GM18517 (cell line): ENCODE results near the gene DSP.

Source experiments
- ATAC-seq: cut with Tn5 transposase; IDR thresholded peaks from one replicate; pipeline ENCODE4 v1.9.1; 2021; ENCODE audit warnings: mild to moderate bottlenecking, moderate library complexity; ENCODE audit not compliant: unreplicated experiment

Gene DSP

DNA sequence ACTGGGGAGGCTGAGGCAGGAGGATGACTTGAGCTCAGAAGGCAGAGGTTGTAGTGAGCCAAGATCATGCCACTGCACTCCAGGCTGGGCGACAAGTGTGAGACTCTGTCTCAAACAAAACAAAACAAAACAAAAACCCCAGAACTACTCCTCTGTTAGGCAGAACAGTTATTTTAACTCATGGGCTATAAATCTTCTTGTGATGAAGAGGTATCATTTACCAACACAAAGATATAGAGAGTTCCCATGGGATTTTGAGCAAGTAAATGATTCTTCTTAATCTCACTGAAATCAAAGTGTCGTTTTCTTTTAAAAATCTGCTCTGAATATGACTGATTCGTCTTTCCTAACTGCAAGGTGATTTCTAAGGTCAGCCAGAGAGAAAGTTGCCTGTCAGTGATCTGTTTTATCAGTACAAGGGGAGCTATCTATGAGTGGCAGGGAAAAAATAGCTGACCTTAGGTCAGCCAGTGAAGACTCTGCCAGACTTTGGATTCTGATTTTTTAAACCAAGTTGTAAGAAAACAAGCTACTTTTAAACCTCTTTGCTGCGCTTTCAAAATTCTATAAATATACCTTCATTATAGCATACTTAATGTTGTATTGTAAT lies 3.8 kb upstream of the DSP start:
- no peak for ATAC-seq

DNA sequence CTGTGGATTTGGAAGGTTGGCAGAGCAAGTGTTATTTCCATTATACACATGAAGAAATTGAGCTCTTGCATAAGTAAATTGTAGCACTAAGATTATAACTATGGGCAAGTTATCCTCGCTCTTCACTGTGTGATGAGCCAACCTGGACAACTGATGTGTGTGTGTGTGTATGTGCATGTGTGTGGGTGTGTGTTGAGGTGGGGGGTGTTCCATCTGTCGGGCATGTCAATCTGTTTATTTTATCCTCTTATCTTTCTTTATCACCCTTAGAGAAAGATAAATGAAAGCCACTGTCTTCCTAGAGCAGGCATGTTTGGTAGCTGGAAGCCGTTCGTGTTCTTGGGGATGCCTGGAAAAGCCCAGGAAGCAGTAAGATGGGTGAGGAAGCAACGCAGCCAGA lies 3.0 kb upstream of the DSP start:
- ATAC-seq = no peak

DNA sequence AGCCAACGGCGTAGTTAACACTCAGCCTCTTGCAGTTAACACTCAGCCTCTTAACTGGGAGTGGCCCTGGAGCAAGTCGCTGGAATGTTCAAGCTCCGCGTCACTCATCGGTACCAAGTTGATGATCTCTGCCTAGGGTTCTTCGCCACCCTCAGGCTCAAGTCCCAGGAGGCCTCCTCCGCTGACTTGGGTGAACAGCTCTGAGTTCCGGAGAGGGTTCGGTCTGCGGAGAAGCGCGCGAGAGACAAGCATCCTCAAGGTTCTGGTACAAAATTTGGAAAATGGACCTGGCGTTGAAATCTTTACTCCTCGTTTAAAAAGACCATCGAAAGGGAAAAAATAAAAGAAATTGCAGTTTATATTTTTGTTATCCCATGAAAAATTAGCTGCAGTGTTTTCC lies 876 bp upstream of the DSP start:
- ATAC-seq = no peak

DNA sequence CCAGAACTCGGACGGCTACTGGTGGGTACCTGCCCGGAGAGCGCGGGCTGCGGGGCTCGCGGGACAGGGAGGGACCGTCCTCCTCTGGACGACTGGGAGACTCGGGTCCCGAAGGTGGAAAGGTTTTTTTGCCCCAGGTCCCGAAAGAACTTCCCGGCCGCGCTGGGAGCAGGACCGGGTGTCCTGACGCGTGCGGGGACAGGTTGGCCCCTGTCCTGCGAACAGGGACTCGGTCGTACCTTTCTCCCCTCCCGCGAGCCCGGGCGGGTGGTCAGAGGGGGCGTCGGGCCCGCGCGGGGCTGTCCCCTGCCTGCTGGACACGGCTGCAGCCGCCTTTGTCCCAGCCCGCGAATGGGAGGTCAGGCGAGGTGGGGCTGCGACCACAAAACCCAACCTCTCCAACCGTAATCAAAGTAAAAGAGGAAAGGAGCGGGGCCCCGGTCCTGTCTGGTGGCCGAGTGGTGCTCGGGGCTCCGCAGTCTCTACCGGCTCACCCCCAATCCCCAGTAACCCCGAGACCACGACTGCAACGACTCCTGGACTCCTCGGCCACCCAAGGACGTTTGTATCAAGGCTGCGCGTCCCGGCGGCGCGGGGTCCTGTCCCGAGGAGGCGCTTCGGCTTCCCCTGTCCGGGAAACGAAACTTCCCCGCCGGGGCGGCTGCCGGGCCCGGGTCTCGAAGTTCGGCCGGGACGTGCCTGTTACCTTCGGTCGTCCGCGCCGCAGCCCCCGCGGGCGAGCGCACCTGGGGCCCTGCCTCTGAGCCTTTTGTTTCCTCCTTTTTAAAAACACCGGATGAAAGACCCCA lies 798 bp downstream of the DSP start:
- ATAC-seq = no peak

DNA sequence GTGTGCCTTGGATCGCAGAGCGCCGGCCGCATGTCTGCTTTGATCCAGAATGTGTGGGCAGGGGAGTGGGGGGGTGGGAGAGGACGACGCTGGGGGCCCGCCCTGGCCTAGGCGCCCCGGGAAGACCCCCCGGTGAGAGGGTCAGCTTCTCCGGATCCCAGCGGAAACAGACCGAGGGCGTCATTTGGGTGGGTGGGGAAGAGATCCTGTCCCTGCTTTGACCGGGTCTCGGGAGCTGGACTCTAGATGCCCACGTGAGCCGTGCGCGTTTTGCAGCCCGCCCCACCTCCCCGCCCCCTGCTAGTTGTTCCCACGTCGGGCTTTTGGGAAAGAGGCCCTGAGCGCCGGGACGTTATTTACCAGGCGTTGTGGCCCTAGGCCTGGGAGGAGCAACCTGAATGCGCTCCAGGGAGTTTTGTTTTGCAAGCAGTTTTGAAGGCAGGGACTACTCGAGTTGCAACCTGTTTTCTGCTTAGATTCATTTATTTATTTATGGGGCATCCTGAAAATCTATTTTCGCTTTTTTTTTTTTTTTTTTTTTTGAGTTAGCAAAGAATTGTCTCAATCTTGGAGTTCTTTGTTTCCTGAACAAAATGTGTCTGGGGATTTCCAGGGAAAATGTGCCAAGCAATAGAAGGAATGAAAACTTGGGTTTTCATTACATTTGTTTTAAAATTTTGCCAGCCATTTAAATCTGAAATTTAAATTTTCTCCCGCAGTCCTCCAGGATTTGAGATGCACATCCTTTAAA lies 1.6 kb downstream of the DSP start:
- ATAC-seq = no peak

DNA sequence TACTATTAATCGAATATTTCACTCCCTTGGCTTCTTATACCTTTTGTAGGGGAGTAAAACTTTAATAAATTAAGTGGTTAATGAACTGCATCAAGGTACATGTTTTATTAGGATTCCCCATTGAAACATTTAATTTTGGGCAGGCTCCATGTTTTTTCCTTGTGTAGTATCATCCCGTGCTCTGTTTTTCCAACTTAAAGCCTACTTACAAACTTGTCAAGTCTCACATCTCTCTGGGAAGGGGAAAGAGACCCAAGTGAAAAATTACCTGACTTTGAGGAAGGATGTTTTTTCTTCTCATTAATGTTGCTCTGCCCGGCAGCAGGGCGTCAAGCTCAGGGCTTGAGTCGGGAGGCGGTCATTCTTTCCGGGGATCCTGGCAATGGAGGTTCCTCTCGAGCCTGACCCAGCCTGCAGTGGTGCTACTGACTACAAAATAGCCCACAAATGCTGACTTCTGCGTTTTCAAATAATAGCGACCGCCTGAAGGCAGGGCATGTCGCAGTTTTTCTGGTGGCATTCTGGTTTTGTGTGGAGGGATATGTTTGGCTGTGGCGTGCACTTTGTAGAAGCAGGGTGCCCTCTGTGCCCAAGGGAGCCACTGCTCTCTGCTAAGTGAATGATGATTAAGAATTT lies 2.4 kb downstream of the DSP start:
- ATAC-seq = no peak

DNA sequence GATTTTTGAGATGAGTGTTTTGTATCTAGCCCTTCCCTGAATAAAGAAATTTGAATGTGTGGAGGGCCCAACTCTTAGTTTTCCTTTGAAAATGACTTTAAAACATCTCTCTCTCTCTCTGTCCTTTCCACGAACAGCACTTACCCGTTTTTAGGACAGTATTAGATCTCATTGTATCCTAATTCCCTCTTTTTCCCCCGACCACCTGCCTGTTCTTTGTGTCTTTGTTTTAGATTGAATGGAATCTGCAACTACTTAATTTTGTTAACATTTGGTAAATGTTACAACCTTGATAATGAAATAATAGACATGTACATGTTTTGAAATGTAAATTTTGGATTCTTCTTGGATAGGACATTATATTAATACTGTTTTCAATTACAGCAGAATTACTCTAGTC lies 3.1 kb downstream of the DSP start:
- no peak for ATAC-seq

DNA sequence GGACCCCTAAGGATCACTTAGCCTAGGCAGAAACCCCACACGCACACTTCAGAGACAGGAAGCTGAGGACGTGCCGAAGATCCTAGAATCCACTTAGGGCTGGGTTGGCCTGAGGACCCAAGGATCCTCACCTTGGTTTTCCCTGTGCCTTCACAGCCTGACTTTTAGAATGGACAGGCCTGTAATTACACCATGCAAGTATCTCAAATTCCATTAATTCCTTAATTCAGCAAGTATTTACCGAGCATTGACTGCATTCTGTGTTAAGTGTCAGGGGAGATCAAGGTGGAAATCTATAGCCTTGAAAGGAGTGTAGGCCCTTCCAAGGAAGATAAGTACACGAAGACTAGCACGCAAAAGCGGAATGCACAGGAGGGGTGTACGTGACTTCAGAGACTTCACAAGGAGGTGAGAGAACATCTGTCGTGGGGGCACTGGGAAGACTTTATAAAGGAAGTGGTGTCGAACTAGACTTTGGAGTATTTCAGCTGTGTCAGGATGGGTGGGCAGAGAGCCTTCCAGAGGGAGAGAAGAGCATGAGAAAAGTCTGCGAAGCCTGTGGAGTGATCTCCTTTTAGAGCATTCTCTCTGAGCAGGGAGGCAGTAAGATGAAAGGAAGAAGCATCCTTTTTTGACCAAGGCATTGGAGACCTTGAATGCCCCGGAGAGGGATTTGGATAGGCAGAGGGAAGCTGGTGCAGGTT lies 4.0 kb downstream of the DSP start:
- no peak for ATAC-seq

DNA sequence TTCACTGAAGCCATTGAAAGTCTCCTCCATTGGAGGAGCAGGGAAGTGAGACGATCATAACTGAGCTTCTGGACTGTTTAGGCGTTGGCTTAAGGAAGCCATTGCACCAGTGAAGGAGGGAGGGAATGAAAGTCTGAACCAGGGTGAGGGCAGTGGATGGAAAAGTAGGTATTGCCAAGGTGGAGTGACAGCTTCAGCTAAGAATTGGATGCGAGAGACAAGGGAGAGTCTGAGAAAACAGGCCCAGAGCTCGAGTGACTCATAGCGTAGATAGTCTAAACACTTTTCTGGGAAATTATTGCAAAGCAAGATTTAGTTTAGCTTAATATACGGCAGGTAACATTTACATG lies 4.5 kb downstream of the DSP start:
- ATAC-seq = no peak

DNA sequence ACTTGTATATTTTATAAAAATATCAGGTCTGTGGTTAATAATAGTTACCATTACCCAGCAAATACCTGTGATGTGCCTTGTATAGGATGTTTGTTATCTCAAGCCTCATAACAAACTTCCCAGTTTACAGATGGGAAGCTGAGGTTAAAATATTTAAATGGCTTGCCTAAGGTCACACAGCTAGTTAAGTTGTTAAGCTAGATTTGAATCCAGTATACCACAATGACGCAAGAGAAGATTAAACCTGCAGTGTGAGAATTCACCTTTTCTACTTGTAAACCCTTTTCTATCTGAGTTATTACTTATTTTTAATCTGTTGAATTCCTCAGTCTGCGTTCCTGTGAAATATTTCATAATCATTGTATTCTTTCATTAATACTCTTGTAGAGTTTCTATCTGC lies 4.9 kb downstream of the DSP start:
- no peak for ATAC-seq

DNA sequence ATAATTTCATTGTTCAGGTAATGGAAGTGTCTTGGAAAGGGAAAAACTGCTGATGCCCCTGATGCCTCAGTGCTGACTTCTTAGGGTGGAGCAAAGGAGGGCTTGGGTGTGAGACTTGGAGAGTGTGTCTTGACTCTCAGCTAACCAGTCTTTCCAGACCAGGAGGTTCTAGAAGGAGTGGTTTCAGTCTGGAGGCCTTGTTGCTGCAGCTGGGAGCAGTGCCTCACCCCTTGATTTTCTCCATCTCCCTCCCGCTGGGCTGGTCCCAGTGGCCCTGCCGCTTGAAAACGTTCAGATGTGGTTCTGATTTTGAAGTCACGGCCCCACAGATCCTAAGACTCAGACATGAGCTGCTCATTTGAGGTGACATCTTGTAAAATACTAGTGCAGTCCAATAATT lies 5.4 kb downstream of the DSP start:
- ATAC-seq = no peak

DNA sequence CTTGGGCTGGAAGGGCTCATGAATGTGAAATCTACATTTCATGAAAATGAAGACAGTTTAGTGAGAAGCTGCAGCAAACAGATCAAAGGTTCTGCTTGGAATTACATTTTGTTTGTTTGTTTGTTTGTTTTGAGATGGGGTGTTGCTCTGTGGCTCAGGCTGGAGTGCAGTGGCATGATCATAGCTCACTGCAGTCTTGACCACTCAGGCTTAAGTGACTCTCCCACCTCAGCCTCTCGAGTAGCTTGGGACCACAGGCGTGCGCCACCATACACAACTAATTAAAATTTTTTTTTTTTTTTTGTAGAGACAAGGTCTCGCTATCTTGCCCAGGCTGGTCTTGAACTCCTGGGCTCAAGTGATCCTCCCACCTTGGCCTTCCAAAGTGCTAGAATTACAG lies 5.8 kb downstream of the DSP start:
- no peak for ATAC-seq

DNA sequence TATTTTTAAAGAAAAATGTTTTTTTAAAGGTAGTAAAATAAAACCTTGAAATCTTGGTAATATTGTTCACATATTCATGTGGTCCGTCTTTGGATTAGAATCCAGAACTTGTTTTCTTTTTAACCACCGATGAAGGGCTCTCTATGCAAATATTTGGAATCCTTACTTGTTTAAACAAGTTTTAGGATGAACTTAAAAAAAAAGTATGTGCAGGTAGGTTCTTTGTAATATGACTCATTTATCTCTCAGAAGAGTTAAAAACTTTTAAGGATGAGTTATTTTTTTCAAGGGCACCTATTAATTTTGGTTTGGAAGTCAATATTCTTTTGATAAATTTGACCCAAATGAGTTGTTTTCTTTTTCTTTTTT lies 8.9 kb downstream of the DSP start:
- ATAC-seq = no peak

DNA sequence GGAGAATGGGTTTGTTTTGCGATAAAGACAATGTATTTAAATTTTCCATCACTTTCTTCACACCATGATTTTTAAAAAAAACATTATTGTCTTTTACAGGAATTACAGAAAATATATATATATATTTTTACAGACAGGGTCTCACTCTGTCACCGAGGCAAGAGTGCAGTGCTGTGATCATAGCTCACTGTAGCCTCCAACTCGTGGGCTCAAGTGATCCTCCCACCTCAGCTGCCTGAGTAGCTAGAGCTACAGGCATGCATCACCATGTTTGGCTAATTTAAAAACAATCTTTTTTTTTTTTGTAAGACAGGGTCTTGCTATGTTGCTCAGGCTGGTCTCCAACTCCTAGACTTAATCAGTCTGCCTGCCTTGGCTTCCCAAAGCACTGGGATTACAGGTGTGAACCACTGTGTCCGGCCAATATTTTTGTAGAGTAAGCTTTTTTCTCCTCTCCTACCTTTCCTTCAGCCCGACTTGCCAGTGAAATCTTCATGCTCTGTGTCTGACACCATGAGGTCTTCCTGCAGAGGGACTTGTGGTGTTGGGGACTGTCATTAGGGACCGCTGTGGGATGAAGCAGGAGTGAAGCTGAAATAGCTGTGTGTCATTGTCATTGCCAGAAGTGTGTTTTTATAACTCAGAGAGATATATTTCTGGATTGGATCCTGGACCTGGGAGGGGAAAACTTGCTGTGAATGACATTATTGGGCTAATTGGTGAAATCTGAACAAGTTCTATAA lies 13.2 kb downstream of the DSP start:
- ATAC-seq = no peak

DNA sequence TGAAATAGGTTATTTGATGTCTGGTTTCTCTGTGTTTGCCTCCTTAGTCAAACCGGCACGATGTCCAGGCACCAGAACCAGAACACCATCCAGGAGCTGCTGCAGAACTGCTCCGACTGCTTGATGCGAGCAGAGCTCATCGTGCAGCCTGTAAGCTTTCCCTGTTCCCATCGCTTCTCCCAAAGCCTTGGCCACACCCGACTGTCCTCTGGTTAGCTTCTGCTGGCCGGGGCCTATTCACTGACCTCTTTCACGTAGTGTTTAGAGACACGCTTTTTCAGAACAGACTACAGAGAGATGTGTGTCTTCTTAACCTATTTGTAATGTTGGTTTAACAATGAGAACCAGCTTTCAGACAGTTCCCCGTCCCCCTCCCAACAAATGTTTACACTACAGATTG lies 14.2 kb downstream of the DSP start:
- ATAC-seq = no peak

DNA sequence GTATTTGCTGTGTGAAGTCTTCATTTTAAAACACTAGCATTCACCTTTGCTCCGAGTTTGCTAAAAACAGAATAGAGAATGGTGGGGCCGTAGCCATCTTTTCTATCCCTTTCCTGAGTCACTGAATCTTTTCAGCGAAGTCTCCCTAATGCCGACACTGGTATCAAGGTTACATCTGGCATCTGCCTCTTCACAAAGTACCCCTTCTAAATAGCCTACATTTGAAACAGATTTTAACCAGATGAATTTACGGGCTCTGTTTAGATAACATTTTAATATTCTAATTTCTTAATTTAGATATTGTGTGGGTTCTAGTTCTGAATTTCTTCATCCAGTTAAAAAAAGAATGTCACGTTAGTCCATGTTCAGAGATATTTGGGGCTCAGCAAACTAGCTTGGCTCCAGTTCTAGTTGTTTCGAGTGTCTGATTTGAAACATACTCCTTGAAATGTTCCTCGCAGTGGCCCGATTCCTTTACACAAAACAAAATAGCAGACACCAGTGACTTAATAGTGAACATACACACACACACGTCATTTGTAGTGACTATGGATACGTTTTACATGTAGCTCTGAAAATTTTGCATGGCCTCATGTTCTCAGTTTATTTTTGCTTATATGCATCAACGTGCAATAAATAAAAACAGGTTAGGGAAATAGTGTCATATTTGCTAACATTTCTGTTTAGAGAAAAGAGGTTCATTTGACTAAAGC lies 15.1 kb downstream of the DSP start:
- no peak for ATAC-seq

DNA sequence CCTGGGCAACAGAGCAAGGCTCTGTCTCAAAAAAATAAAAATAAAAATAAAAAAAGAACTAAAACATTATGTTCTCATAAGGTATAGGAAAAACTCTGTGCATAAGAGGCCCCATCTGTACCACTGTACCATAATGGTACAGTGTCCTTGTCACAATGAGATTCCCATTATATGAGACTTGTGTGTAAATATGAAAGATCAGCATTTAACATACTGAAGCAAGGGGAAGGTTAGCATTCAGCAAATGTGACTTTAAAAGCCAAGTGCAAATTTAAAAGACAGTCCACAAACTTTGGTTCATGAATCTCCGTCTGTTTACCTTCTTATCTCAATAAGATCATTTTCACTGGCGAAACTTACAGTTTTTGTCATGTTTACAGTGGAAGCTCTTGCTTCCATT lies 16.2 kb downstream of the DSP start:
- ATAC-seq = no peak

DNA sequence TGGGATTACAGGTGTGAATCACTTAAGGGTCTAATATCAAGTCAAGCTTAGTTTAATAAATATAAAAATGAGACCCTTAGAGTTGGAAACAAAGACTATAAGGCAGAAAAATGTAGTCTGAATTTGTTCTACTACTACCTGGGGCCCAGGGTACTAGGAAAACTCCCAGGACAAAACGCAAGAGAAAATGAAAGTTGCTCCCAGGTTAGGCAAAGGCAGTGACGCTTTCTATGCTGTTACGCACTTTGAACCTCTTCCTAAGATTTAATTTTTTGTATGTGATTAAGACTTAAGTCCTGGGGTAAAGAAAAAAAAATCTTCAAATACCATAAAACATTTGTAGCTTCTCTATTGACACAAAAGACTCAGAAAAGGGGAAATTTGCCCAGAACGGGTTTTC lies 17.3 kb downstream of the DSP start:
- no peak for ATAC-seq

DNA sequence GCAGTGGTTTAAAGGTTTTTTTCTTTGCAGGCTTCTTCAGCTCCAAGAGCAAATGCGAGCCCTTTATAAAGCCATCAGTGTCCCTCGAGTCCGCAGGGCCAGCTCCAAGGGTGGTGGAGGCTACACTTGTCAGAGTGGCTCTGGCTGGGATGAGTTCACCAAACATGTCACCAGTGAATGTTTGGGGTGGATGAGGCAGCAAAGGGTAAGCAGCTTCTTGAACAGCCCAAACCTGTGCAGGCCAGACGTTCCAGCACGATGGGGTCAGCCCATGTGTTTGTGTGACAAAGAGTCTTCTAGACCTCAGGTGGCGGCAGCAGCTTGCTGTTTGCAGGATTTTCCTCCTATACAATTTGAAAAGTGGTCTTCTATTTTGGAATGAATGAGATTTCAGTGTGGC lies 17.7 kb downstream of the DSP start:
- no peak for ATAC-seq
